Measurements from ENCODE around the gene SPA17.

DNA sequence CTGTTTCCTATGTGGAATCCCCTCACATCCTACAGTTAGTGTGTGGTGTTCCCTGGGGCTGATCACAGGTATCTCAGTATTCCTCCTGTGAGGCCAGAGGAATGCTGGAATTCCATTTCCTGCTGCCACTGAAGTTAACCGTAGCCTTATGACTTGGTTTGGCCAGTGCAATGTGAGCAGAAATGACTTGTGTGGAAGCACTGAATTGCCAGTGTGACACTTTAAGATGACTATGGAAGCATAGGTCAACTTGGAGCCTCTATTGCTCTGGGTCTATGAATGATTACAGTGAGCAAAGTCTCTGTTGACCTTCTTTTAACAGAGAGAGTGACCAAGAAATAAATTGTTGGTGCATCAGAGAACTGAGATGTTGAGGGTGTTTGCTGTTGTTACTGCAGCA, 34.5 kb upstream of the SPA17 start:
- TF ChIP-seq POLR2A (IDR thresholded peaks at IDR 0.05) (no peak), POLR2AphosphoS5 (IDR thresholded peaks at IDR 0.05; ENCODE audit: insufficient read depth in 1 of 2, low read depth in 1 of 2) (no peak)
- TF ChIP-seq, protein P1, sequence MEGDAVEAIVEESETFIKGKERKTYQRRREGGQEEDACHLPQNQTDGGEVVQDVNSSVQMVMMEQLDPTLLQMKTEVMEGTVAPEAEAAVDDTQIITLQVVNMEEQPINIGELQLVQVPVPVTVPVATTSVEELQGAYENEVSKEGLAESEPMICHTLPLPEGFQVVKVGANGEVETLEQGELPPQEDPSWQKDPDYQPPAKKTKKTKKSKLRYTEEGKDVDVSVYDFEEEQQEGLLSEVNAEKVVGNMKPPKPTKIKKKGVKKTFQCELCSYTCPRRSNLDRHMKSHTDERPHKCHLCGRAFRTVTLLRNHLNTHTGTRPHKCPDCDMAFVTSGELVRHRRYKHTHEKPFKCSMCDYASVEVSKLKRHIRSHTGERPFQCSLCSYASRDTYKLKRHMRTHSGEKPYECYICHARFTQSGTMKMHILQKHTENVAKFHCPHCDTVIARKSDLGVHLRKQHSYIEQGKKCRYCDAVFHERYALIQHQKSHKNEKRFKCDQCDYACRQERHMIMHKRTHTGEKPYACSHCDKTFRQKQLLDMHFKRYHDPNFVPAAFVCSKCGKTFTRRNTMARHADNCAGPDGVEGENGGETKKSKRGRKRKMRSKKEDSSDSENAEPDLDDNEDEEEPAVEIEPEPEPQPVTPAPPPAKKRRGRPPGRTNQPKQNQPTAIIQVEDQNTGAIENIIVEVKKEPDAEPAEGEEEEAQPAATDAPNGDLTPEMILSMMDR (IDR thresholded peaks at IDR 0.05), result no peak

Data from vagina (tissue), 2 donors.